ENCODE measurements around the gene DHRS1. TPM values are rescaled to one million over a fixed set of nuclear protein-coding genes. Genes with fewer than 3 reads are reported as not detected.

The DHRS1 gene
- polyA plus RNA-seq, 1 donor (not counting 4 experiments of a cell fraction or from before 2014, with no cell fraction given) = 65.1 TPM

- no peaks in the 10 kb centered on the region for H3K9me1 ChIP-seq (ENCODE audit: control insufficient read depth, extremely low read depth, insufficient read depth, low read length)
- no peaks in the 10 kb centered on the region for H3K9me3 ChIP-seq (ENCODE audit: control insufficient read depth, low read depth, low read length)
- H3K4me1 ChIP-seq (ENCODE audit: control insufficient read depth, extremely low read depth, insufficient read depth, low read length) = peaks cover 22% of the 10 kb centered on the region
- DNase-seq (ENCODE audit: low read depth, low spot score) (no peak), FAIRE-seq (peak; percentile 70)
- no peak overlapping the region for H3K9ac ChIP-seq (ENCODE audit: control insufficient read depth, extremely low read depth, insufficient read depth, low read length)
- H2AFZ ChIP-seq (ENCODE audit: control insufficient read depth, low read length) = peak overlapping the region; percentile 44
- dilution Hi-C loops (cut with MboI; ENCODE audit: extremely low pct_ligation_motif_present, low sequenced_read_pairs) = no loop called here
- peaks cover 0 to 2% of the 10 kb centered on the region in 2 experiments for H3K36me3 ChIP-seq (ENCODE audit: control insufficient read depth in 2 of 2, extremely low read depth in 1 of 2, insufficient read depth in 2 of 2, low read length in 2 of 2)
- H3K79me2 ChIP-seq (ENCODE audit: control insufficient read depth, insufficient read depth, low read length) = no peaks in the 10 kb centered on the region
- peak overlapping the region; percentile 52 for H3K4me2 ChIP-seq (ENCODE audit: control insufficient read depth, extremely low read depth, insufficient read depth, low read depth, low read length)
- H3K4me3 ChIP-seq (ENCODE audit: control insufficient read depth in 2 of 3, extremely low read depth in 1 of 3, insufficient read depth in 2 of 3, low read depth in 1 of 3, low read length in 3 of 3) = peak overlapping the region in 1 of 3 experiments; percentile 15
- TF ChIP-seq, protein P1, sequence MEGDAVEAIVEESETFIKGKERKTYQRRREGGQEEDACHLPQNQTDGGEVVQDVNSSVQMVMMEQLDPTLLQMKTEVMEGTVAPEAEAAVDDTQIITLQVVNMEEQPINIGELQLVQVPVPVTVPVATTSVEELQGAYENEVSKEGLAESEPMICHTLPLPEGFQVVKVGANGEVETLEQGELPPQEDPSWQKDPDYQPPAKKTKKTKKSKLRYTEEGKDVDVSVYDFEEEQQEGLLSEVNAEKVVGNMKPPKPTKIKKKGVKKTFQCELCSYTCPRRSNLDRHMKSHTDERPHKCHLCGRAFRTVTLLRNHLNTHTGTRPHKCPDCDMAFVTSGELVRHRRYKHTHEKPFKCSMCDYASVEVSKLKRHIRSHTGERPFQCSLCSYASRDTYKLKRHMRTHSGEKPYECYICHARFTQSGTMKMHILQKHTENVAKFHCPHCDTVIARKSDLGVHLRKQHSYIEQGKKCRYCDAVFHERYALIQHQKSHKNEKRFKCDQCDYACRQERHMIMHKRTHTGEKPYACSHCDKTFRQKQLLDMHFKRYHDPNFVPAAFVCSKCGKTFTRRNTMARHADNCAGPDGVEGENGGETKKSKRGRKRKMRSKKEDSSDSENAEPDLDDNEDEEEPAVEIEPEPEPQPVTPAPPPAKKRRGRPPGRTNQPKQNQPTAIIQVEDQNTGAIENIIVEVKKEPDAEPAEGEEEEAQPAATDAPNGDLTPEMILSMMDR (optimal IDR thresholded peaks at IDR 0.05 in 1 of 3, IDR thresholded peaks at IDR 0.05 in 1 of 3, conservative IDR thresholded peaks at IDR 0.05 in 1 of 3; ENCODE audit: extremely low read depth in 1 of 3, insufficient read depth in 2 of 3, low read length in 3 of 3) = peak; percentile 77 to 94 (median 91)
- TF ChIP-seq EZH2 (IDR thresholded peaks at IDR 0.05; ENCODE audit: low read length) = no peak
- H3K27ac ChIP-seq (ENCODE audit: control insufficient read depth, insufficient read depth, low read length) = no peak overlapping the region
- H3K27me3 ChIP-seq (ENCODE audit: control insufficient read depth, extremely low read depth, insufficient read depth, low read length) = peaks cover 13% of the 10 kb centered on the region
- no peaks in the 10 kb centered on the region for H4K20me1 ChIP-seq (ENCODE audit: control insufficient read depth, extremely low read depth, insufficient read depth, low read length)
Observed at GRCh38 chr14:24332268-24332993, 32.9 kb upstream of the DHRS1 start.

DNA sequence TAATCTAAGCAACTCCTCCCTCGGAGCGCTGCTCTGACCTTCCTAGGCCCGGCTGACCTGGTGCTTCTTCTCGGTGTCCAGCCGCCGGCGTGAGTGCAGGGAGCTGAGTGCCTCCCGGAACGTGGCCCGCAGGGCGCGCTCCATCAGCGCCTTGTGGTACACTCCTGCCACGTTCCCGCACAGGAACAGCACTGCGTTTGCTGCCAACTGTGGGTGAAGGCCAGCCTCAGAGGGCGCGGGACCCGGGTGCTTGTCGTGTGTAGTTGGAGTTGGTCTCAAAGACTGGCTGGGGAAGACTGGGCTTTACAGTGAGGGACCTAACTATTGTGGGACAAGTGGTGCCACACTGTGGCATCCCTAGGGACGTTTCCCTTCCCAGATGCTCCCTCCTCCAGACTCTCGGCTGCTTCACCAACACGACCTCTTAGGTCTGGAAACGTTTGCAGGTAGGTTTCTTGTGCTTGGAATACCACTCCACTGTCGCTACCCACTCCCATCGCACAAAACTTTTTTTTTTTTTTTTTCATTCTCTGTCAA lies 32.2 kb upstream of the DHRS1 start:
- peak overlapping the region in 1 of 3 experiments; percentile 15 for H3K4me3 ChIP-seq (ENCODE audit: control insufficient read depth in 2 of 3, extremely low read depth in 1 of 3, insufficient read depth in 2 of 3, low read depth in 1 of 3, low read length in 3 of 3)
- no peaks in the 10 kb centered on the region for H3K79me2 ChIP-seq (ENCODE audit: control insufficient read depth, insufficient read depth, low read length)
- peaks cover 0 to 2% of the 10 kb centered on the region in 2 experiments for H3K36me3 ChIP-seq (ENCODE audit: control insufficient read depth in 2 of 2, extremely low read depth in 1 of 2, insufficient read depth in 2 of 2, low read length in 2 of 2)
- no peak for FAIRE-seq
- H2AFZ ChIP-seq (ENCODE audit: control insufficient read depth, low read length) = no peak overlapping the region
- H3K4me2 ChIP-seq (ENCODE audit: control insufficient read depth, extremely low read depth, insufficient read depth, low read depth, low read length) = peak overlapping the region; percentile 52
- dilution Hi-C loops (cut with MboI; ENCODE audit: extremely low pct_ligation_motif_present, low sequenced_read_pairs) = no loop called here
- no peak overlapping the region for H3K27ac ChIP-seq (ENCODE audit: control insufficient read depth, insufficient read depth, low read length)
- H3K4me1 ChIP-seq (ENCODE audit: control insufficient read depth, extremely low read depth, insufficient read depth, low read length) = peaks cover 22% of the 10 kb centered on the region
- no peak for TF ChIP-seq EZH2 (IDR thresholded peaks at IDR 0.05; ENCODE audit: low read length)
- TF ChIP-seq, protein P1 (optimal IDR thresholded peaks at IDR 0.05 in 1 of 3, IDR thresholded peaks at IDR 0.05 in 1 of 3, conservative IDR thresholded peaks at IDR 0.05 in 1 of 3; ENCODE audit: extremely low read depth in 1 of 3, insufficient read depth in 2 of 3, low read length in 3 of 3) = peak in 1 of 3 experiments; percentile 8
- H3K9me3 ChIP-seq (ENCODE audit: control insufficient read depth, low read depth, low read length) = no peaks in the 10 kb centered on the region
- no peak for DNase-seq (ENCODE audit: low read depth, low spot score)
- no peaks in the 10 kb centered on the region for H3K9me1 ChIP-seq (ENCODE audit: control insufficient read depth, extremely low read depth, insufficient read depth, low read length)
- no peak overlapping the region for H3K9ac ChIP-seq (ENCODE audit: control insufficient read depth, extremely low read depth, insufficient read depth, low read length)
- H4K20me1 ChIP-seq (ENCODE audit: control insufficient read depth, extremely low read depth, insufficient read depth, low read length) = no peaks in the 10 kb centered on the region
- peaks cover 13% of the 10 kb centered on the region for H3K27me3 ChIP-seq (ENCODE audit: control insufficient read depth, extremely low read depth, insufficient read depth, low read length)

All from keratinocyte (primary cell).